IMR-90 (cell line): Measurements from ENCODE around the gene RHOT2. TPM values are rescaled to one million over a fixed set of nuclear protein-coding genes. Genes with fewer than 3 reads are reported as not detected.

Experiments
- ATAC-seq: fragments of 200-7000 bp; cut with Tn5 transposase; 2 replicates; pipeline ENCODE4 v1.9.1; 2020; ENCODE audit warnings: low read depth, mild to moderate bottlenecking, moderate library complexity
- BruUV-seq: library from RNA; stranded (reverse); fragments of 400-500 nt; replicated peaks from 2 replicates; lab custom pipeline; 2021; lab: Mats Ljungman, UMichigan
- CTCF ChIA-PET: fragments of 300-600 bp; formaldehyde crosslinking; extraction: SDS; loops from one replicate; lab custom pipeline; 2021; ENCODE audit warnings: antibody characterized with exemption; lab: Yijun Ruan, JAX
- POLR2A ChIA-PET: fragments of 300-600 bp; sonication (Branson Sonifier 250); formaldehyde crosslinking; loops from one replicate; lab custom pipeline; 2022; ENCODE audit warnings: antibody characterized with exemption; ENCODE audit not compliant: unreplicated experiment; lab: Charles Lee
- DNase-seq: peaks from one replicate; pipeline ENCODE4 v3.0.0; 2013
- H2AFZ ChIP-seq: replicated peaks from 2 replicates; pipeline ENCODE3; 2013; ENCODE audit warnings: low read length, mild to moderate bottlenecking; ENCODE audit not compliant: poor library complexity
- H2AK5ac ChIP-seq: 2 replicates; pipeline ENCODE4 v1.6.1; 2013; ENCODE audit warnings: low read depth, low read length, inconsistent platforms
- H2AK9ac ChIP-seq: replicated peaks from 2 replicates; pipeline ENCODE3; 2013; ENCODE audit warnings: mild to moderate bottlenecking, low read depth, low read length, moderate library complexity; ENCODE audit not compliant: poor library complexity
- H2BK120ac ChIP-seq: 2 replicates; pipeline ENCODE4 v1.6.1; 2013; ENCODE audit warnings: low read depth, low read length, inconsistent platforms
- H2BK15ac ChIP-seq: 3 replicates; pipeline ENCODE4 v1.6.1; 2013; ENCODE audit warnings: low read depth, low read length, inconsistent platforms
- H2BK20ac ChIP-seq: 2 replicates; pipeline ENCODE4 v1.6.1; 2013; ENCODE audit warnings: low read depth, mild to moderate bottlenecking, inconsistent platforms, low read length, moderate library complexity
- H2BK5ac ChIP-seq: 2 replicates; pipeline ENCODE4 v1.6.1; 2013; ENCODE audit warnings: mild to moderate bottlenecking, low read depth, low read length, inconsistent platforms; ENCODE audit not compliant: poor library complexity, severe bottlenecking
- H3K14ac ChIP-seq: replicated peaks from 2 replicates; pipeline ENCODE4 v1.6.1; 2013; ENCODE audit warnings: low read depth, low read length, inconsistent platforms
- H3K18ac ChIP-seq: 2 replicates; pipeline ENCODE4 v1.6.1; 2013; ENCODE audit warnings: low read depth, low read length, control low read depth
- H3K23ac ChIP-seq: 2 replicates; pipeline ENCODE4 v1.6.1; 2013; ENCODE audit warnings: low read depth, low read length, inconsistent platforms
- H3K27ac ChIP-seq: 2 replicates; pipeline ENCODE4 v1.5.1; 2013; ENCODE audit warnings: mild to moderate bottlenecking, control low read depth, low read length; ENCODE audit not compliant: insufficient read depth
- H3K27me3 ChIP-seq: 2 replicates; pipeline ENCODE4 v1.6.1; 2013; ENCODE audit warnings: low read length; ENCODE audit not compliant: control insufficient read depth, insufficient read depth
- H3K36me3 ChIP-seq: 2 replicates; pipeline ENCODE4 v1.6.1; 2013; ENCODE audit warnings: low read length, mixed read lengths; ENCODE audit not compliant: control insufficient read depth, insufficient read depth
- H3K4ac ChIP-seq: 2 replicates; pipeline ENCODE4 v1.6.1; 2013; ENCODE audit warnings: low read depth, low read length, inconsistent platforms
- H3K4me1 ChIP-seq: 2 replicates; pipeline ENCODE4 v1.6.1; 2013; ENCODE audit warnings: low read length, mixed read lengths; ENCODE audit not compliant: control insufficient read depth, insufficient read depth
- H3K4me2 ChIP-seq: 2 replicates; pipeline ENCODE4 v1.6.1; 2013; ENCODE audit warnings: low read depth, mild to moderate bottlenecking, control low read depth, low read length, moderate library complexity
- H3K4me3 ChIP-seq: 2 replicates; pipeline ENCODE4 v1.5.1; 2013; ENCODE audit warnings: low read depth, mild to moderate bottlenecking, control low read depth, low read length, moderate library complexity; ENCODE audit not compliant: insufficient read depth
- H3K56ac ChIP-seq: 2 replicates; pipeline ENCODE4 v1.6.1; 2013; ENCODE audit warnings: low read length, inconsistent platforms; ENCODE audit not compliant: insufficient read depth; ENCODE audit errors: extremely low read depth
- H3K79me1 ChIP-seq, 2 experiments: 2 replicates each; pipeline ENCODE4 v1.6.1; 2013; ENCODE audit warnings: low read length in 2 of 2, inconsistent platforms in 1 of 2, low read depth in 1 of 2
- H3K9ac ChIP-seq: 2 replicates; pipeline ENCODE4 v1.6.1; 2013; ENCODE audit warnings: low read depth, low read length, control low read depth
- H3K9me1 ChIP-seq: 2 replicates; pipeline ENCODE4 v1.6.1; 2013; ENCODE audit warnings: low read length, inconsistent platforms; ENCODE audit not compliant: insufficient read depth
- H3K9me3 ChIP-seq: 2 replicates; pipeline ENCODE4 v1.6.1; 2013; ENCODE audit warnings: low read length; ENCODE audit not compliant: control insufficient read depth, insufficient read depth
- H4K20me1 ChIP-seq: 2 replicates; pipeline ENCODE4 v1.6.1; 2013; ENCODE audit warnings: low read length, inconsistent platforms; ENCODE audit not compliant: insufficient read depth
- H4K5ac ChIP-seq: 2 replicates; pipeline ENCODE4 v1.6.1; 2013; ENCODE audit warnings: mild to moderate bottlenecking, low read depth, low read length, control low read depth
- H4K8ac ChIP-seq, 2 experiments: 2 replicates each; pipeline ENCODE4 v1.6.1; 2013; ENCODE audit warnings: low read depth in 2 of 2, low read length in 2 of 2, control low read depth in 1 of 2, inconsistent platforms in 1 of 2
- H4K91ac ChIP-seq: 2 replicates; pipeline ENCODE4 v1.6.1; 2013; ENCODE audit warnings: low read depth, low read length, inconsistent platforms; ENCODE audit not compliant: insufficient read depth
- CEBPB ChIP-seq: IDR thresholded peaks from 2 replicates; pipeline ENCODE4 v1.6.1; 2012; ENCODE audit warnings: low read depth, low read length, improper control_type of control experiment
- CHD1 ChIP-seq: IDR thresholded peaks from 2 replicates; pipeline ENCODE4 v1.6.1; 2012; ENCODE audit warnings: low read depth, low read length, improper control_type of control experiment
- FOS ChIP-seq: fragments of 150-350 bp; IDR thresholded peaks from 2 replicates; pipeline ENCODE4 v1.6.1; 2016; ENCODE audit warnings: low read depth, low read length
- MAFK ChIP-seq: IDR thresholded peaks from 2 replicates; pipeline ENCODE4 v1.6.1; 2012; ENCODE audit warnings: low read depth, low read length, improper control_type of control experiment
- MAZ ChIP-seq: IDR thresholded peaks from 2 replicates; pipeline ENCODE4 v1.6.1; 2012; ENCODE audit warnings: low read depth, mild to moderate bottlenecking, low read length, improper control_type of control experiment, moderate library complexity, borderline replicate concordance
- NFE2L2 ChIP-seq: fragments of 150-350 bp; IDR thresholded peaks from 2 replicates; pipeline ENCODE4 v1.6.1; 2016; ENCODE audit warnings: low read depth, mild to moderate bottlenecking, low read length
- POLR2A ChIP-seq: IDR thresholded peaks from 2 replicates; pipeline ENCODE4 v1.6.1; 2012; ENCODE audit warnings: mild to moderate bottlenecking, low read depth, low read length
- RAD21 ChIP-seq: IDR thresholded peaks from 2 replicates; pipeline ENCODE4 v1.6.1; 2012; ENCODE audit warnings: low read length, improper control_type of control experiment
- RCOR1 ChIP-seq: IDR thresholded peaks from 2 replicates; pipeline ENCODE4 v1.6.1; 2012; ENCODE audit warnings: mild to moderate bottlenecking, low read length, improper control_type of control experiment; ENCODE audit not compliant: insufficient replicate concordance
- RFX5 ChIP-seq: IDR thresholded peaks from 2 replicates; pipeline ENCODE4 v1.8.0; 2012; ENCODE audit warnings: low read depth, mild to moderate bottlenecking, low read length, moderate library complexity
- SMC3 ChIP-seq: fragments of 150-350 bp; IDR thresholded peaks from 2 replicates; pipeline ENCODE4 v1.6.1; 2016; ENCODE audit warnings: low read depth, mild to moderate bottlenecking, antibody characterized with exemption, low read length, moderate library complexity
- WGBS, 2 experiments: methylation state at CpG; one replicate each; pipeline versions ENCODE4 v1.1.5 to v1.1.7; 2013; ENCODE audit warnings: missing lambda C conversion rate in 2 of 2; ENCODE audit not compliant: insufficient read length in 1 of 2; ENCODE audit errors: extremely low coverage in 2 of 2; 5-methylcytosine and 5-hydroxymethylcytosine counted together
- dilution Hi-C: fragments of 300-500 bp; cut with HindIII; formaldehyde crosslinking; loops from one replicate; pipeline ENCODE4 v1.14.3; 2018; ENCODE audit warnings: low sequenced_read_pairs; ENCODE audit not compliant: unreplicated experiment
- in situ Hi-C: fragments of 300-500 bp; cut with MboI; formaldehyde crosslinking; loops from 3 replicates; pipeline ENCODE4 v1.14.3; 2019; ENCODE audit warnings: low sequenced_read_pairs, inconsistent platforms, mixed read lengths
- intact Hi-C: fragments of 100-400 bp; cut with micrococcal nuclease; formaldehyde crosslinking; loops from 2 replicates; pipeline ENCODE4 v1.10.0; 2022
- polyA plus RNA-seq, 3 experiments: library from polyadenylated mRNA; depleted of rRNA; stranded (reverse); fragments of >200 nt; gene quantifications; 2 replicates each; pipeline ENCODE4 v1.2.3, GENCODE V29; 2012; ENCODE audit warnings: low replicate concordance in 1 of 3
- total RNA-seq: library from RNA; depleted of rRNA; stranded (reverse); fragments of >200 nt; gene quantifications from 2 replicates; pipeline ENCODE4 v1.2.3, GENCODE V29; 2012
- TF ChIP-seq, protein P1 (sequence below): fragments of 150-350 bp; IDR thresholded peaks from 2 replicates; pipeline ENCODE4 v1.6.1; 2016; ENCODE audit warnings: low read depth, mild to moderate bottlenecking, low read length, moderate library complexity, borderline replicate concordance
- TF ChIP-seq, protein P2 (sequence below): fragments of 150-350 bp; IDR thresholded peaks from 2 replicates; pipeline ENCODE4 v1.6.1; 2017; ENCODE audit warnings: mild to moderate bottlenecking, antibody characterized with exemption, low read length, low read depth
- TF ChIP-seq, protein P3 (sequence below): conservative IDR thresholded peaks from 2 replicates; pipeline ENCODE4 v1.5.1; 2012; ENCODE audit warnings: mild to moderate bottlenecking, low read depth, low read length, improper control_type of control experiment

The RHOT2 gene
- total and polyA plus RNA-seq, 2 of the 4 experiments (the other 2 are of a cell fraction): 20.3 to 181 TPM

DNA sequence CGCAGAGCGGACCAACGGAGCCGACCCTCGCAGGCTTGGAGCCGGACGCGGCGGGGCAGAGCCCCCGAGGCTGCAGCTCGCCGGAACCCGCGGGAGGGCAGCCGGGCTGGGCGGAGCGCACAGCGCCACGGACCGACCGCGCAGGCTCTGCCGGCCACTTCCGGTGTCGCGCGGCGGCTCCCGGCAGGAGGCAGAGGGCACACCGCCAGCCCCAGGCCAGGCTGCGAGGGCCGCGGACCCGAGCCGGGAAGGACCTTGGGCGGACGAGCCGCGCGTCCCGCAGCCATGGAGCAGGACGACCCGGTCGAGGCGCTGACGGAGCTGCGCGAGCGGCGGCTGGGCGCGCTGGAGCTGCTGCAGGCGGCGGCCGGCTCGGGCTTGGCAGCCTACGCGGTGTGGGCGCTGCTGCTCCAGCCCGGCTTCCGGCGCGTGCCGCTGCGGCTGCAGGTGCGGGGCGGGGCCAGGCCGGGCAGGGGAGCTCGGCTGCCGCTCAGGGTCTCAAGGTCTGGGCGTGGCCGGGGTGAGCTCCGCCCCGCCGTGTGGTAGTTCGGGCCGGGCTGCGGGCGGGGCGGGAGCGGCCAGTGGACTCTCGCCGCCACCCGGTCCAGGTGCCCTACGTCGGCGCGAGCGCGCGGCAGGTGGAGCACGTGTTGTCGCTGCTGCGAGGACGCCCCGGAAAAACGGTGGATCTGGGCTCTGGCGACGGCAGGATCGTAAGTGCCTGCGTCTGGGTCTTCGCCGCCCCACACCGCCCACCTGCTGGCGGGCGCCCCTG, 53.2 kb downstream of the RHOT2 start, which contains the start of gene ANTKMT:
Gene ANTKMT (plus strand): TSS at position 157 of the 775 bp plus-strand sequence. CDS start 129 bp downstream, at position 286.
- Histone ChIP-seq H3K27ac (peak within 1 kb of the TSS; percentile 97), H3K4me3 (peak within 1 kb of the TSS; percentile 98), H3K4me1 (peaks cover 13% of the 10 kb centered on the region), H3K23ac (peak within 1 kb of the TSS; percentile 28; the same call in 1 of the 2 replicates), H4K20me1 (peaks cover 6% of the 10 kb centered on the region), H2AFZ (peak within 1 kb of the TSS; percentile 96), H3K4me2 (peak within 1 kb of the TSS; percentile 79), H4K8ac (peak within 1 kb of the TSS; percentile 92 to 94), H2BK15ac (no peak within 1 kb of the TSS), H3K9me1 (no peaks in the 10 kb centered on the region), H2BK20ac (no peak within 1 kb of the TSS), H4K91ac (peak within 1 kb of the TSS; percentile 81), H2BK5ac (peak within 1 kb of the TSS; percentile 93), H3K27me3 (no peaks in the 10 kb centered on the region), H3K4ac (peak within 1 kb of the TSS; percentile 88), H3K79me1 (peaks cover 13 to 18% of the 10 kb centered on the region in 2 experiments), H3K9ac (peak within 1 kb of the TSS; percentile 88), H4K5ac (peak within 1 kb of the TSS; percentile 95), H2AK5ac (peak within 1 kb of the TSS; percentile 95), H3K18ac (peak within 1 kb of the TSS; percentile 58; the same call in 1 of the 2 replicates), H2BK120ac (peak within 1 kb of the TSS; percentile 10; the same call in 1 of the 2 replicates), H3K56ac (peak within 1 kb of the TSS; percentile 64), H3K36me3 (peaks cover 1% of the 10 kb centered on the region; the same call in 1 of the 2 replicates), H3K9me3 (no peaks in the 10 kb centered on the region), H2AK9ac (peak within 1 kb of the TSS; percentile 92), H3K14ac (peak within 1 kb of the TSS; percentile 49; the same call in 1 of the 2 replicates)
- intact Hi-C loops (no loop called here), in situ Hi-C loops (loop anchor here (25.0 kb wide), 1 partner anchor 341 kb away; the partner anchor contains the start of gene SSTR5), dilution Hi-C loops (no loop called here)
- DNase-seq (peak; percentile 64), ATAC-seq (peak; percentile 88)
- CTCF ChIA-PET: no interaction called here
- WGBS, 2 experiments: 6% methylated on average over 73 of the region's 106 CpGs; no CpG with 5 or more reads in 1 of the 2 experiments
- POLR2A ChIA-PET: no interaction called here
- no TSS peak for BruUV-seq
- TF ChIP-seq FOS (no peak), SMC3 (no peak), RCOR1 (no peak), MAFK (no peak), RAD21 (no peak), MAZ (no peak; the same call in 1 of the 2 replicates), NFE2L2 (no peak), RFX5 (no peak), CEBPB (no peak), POLR2A (0 out of 2 replicates have a peak, but pooled peaks have one; percentile 10), CHD1 (peak; percentile 68; the same call in 1 of the 2 replicates)
- TF ChIP-seq, protein P1, sequence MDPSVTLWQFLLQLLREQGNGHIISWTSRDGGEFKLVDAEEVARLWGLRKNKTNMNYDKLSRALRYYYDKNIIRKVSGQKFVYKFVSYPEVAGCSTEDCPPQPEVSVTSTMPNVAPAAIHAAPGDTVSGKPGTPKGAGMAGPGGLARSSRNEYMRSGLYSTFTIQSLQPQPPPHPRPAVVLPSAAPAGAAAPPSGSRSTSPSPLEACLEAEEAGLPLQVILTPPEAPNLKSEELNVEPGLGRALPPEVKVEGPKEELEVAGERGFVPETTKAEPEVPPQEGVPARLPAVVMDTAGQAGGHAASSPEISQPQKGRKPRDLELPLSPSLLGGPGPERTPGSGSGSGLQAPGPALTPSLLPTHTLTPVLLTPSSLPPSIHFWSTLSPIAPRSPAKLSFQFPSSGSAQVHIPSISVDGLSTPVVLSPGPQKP: no peak
- TF ChIP-seq, protein P2, sequence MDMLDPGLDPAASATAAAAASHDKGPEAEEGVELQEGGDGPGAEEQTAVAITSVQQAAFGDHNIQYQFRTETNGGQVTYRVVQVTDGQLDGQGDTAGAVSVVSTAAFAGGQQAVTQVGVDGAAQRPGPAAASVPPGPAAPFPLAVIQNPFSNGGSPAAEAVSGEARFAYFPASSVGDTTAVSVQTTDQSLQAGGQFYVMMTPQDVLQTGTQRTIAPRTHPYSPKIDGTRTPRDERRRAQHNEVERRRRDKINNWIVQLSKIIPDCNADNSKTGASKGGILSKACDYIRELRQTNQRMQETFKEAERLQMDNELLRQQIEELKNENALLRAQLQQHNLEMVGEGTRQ: no peak
- TF ChIP-seq, protein P3, sequence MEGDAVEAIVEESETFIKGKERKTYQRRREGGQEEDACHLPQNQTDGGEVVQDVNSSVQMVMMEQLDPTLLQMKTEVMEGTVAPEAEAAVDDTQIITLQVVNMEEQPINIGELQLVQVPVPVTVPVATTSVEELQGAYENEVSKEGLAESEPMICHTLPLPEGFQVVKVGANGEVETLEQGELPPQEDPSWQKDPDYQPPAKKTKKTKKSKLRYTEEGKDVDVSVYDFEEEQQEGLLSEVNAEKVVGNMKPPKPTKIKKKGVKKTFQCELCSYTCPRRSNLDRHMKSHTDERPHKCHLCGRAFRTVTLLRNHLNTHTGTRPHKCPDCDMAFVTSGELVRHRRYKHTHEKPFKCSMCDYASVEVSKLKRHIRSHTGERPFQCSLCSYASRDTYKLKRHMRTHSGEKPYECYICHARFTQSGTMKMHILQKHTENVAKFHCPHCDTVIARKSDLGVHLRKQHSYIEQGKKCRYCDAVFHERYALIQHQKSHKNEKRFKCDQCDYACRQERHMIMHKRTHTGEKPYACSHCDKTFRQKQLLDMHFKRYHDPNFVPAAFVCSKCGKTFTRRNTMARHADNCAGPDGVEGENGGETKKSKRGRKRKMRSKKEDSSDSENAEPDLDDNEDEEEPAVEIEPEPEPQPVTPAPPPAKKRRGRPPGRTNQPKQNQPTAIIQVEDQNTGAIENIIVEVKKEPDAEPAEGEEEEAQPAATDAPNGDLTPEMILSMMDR: no peak
